HUES64 (cell line): ENCODE measurements around the gene C1orf232. TPM values are rescaled to one million over a fixed set of nuclear protein-coding genes. Genes with fewer than 3 reads are reported as not detected.

ENCODE experiments used
- H3K27ac ChIP-seq: 2 replicates; pipeline ENCODE4 v1.7.0; 2013; ENCODE audit warnings: low read depth, low read length, inconsistent platforms
- H3K27me3 ChIP-seq: 2 replicates; pipeline ENCODE4 v1.6.1; 2013; ENCODE audit warnings: mild to moderate bottlenecking, low read length; ENCODE audit not compliant: insufficient read depth
- H3K36me3 ChIP-seq: 2 replicates; pipeline ENCODE4 v1.6.1; 2013; ENCODE audit warnings: mild to moderate bottlenecking, low read length; ENCODE audit not compliant: insufficient read depth
- H3K4me1 ChIP-seq: 2 replicates; pipeline ENCODE4 v1.6.1; 2013; ENCODE audit warnings: mild to moderate bottlenecking, low read length, moderate library complexity; ENCODE audit not compliant: insufficient read depth
- H3K4me3 ChIP-seq: 2 replicates; pipeline ENCODE4 v1.5.1; 2013; ENCODE audit warnings: mild to moderate bottlenecking, low read length, moderate library complexity
- H3K9ac ChIP-seq: 2 replicates; pipeline ENCODE4 v1.6.1; 2013; ENCODE audit warnings: mild to moderate bottlenecking, low read depth, low read length
- H3K9me3 ChIP-seq: 2 replicates; pipeline ENCODE4 v1.6.1; 2013; ENCODE audit warnings: low read depth, low read length; ENCODE audit not compliant: insufficient read depth
- WGBS: fragments of 150-250, 120-280 bp; methylation state at CpG from one replicate; pipeline ENCODE4 v1.1.7; 2013; ENCODE audit warnings: missing lambda C conversion rate; 5-methylcytosine and 5-hydroxymethylcytosine counted together
- polyA plus RNA-seq, 2 experiments: library from polyadenylated mRNA; stranded (reverse); fragments of 50-300 nt; gene quantifications; one replicate each; pipeline ENCODE4 v1.2.3, GENCODE V29; 2013

C1orf232 gene
- not detected for polyA plus RNA-seq (2013, experiment 1 of 2)
- polyA plus RNA-seq (2013, experiment 2 of 2), result not detected

GRCh38 chr1:26168410-26169197 lies at the start of gene C1orf232:
Gene C1orf232, minus strand, starts transcription at chr1:26168963. Its CDS starts 464 bp downstream, at chr1:26168499.
- Histone ChIP-seq H3K9me3 (no peaks in the 10 kb centered on the region), H3K4me1 (peaks cover 23% of the 10 kb centered on the region), H3K9ac (peak within 1 kb of the TSS; percentile 83), H3K27me3 (peaks cover 31% of the 10 kb centered on the region), H3K36me3 (peaks cover 5% of the 10 kb centered on the region), H3K27ac (peak within 1 kb of the TSS; percentile 42; the same call in 1 of the 2 replicates), H3K4me3 (peak within 1 kb of the TSS; percentile 85)
- WGBS, result 77% methylated on average over 5 of the region's 5 CpGs

- no peaks in the 10 kb centered on the region for H3K9me3 ChIP-seq
- 56% methylated on average over 3 of the region's 3 CpGs for WGBS
- no peak overlapping the region for H3K27ac ChIP-seq
- H3K36me3 ChIP-seq, result no peaks in the 10 kb centered on the region
- no peak overlapping the region for H3K4me3 ChIP-seq
- H3K27me3 ChIP-seq, result peaks cover 10% of the 10 kb centered on the region
- no peak overlapping the region for H3K9ac ChIP-seq
- no peaks in the 10 kb centered on the region for H3K4me1 ChIP-seq
Observed at GRCh38 chr1:26215246-26215645, 46.5 kb upstream of the C1orf232 start.

GRCh38 chr1:26213335-26213905 lies 44.7 kb upstream of the C1orf232 start:
- Histone ChIP-seq H3K4me1 (no peaks in the 10 kb centered on the region), H3K36me3 (no peaks in the 10 kb centered on the region), H3K9me3 (no peaks in the 10 kb centered on the region), H3K27me3 (peaks cover 4% of the 10 kb centered on the region), H3K9ac (no peak overlapping the region), H3K27ac (no peak overlapping the region), H3K4me3 (no peak overlapping the region)
- 91% methylated on average over 6 of the region's 6 CpGs for WGBS

- Histone ChIP-seq H3K4me3 (no peak overlapping the region), H3K9ac (no peak overlapping the region), H3K27me3 (peaks cover 4% of the 10 kb centered on the region), H3K27ac (no peak overlapping the region), H3K4me1 (no peaks in the 10 kb centered on the region), H3K9me3 (no peaks in the 10 kb centered on the region), H3K36me3 (no peaks in the 10 kb centered on the region)
- WGBS, result 86% methylated on average over 4 of the region's 5 CpGs
Observed at GRCh38 chr1:26212726-26213125, 44.0 kb upstream of the C1orf232 start.

DNA sequence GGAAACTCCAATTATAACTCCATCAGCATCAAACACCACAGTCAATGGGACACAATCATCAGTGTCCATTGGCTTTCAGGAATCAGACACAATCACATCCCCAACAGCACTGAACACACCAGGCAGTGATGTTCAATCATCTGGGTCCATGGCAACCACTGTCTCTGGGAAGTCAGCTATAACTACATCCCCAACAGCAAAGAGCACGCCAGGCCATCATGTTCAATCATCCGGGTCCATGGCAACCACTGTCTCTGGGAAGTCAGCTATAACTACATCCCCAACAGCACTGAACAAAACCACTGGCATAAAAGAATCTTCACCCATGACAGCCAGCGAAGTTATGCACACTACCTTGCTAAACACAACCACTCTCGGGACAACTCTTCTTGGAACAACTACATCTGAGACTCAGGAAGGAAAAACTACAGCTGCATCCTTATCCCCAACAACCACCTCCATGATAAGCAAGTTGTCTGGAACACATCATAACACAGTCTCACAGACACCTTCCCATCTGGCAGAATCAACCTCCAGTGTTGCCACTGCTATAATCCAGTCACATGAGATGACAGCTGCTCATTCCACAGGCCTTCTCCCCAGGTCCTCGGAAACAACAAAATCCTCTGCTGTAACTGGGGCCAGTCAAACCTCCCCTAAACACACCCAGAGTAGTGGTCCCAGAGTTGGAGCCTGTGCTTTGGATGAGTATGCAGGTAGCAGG lies 41.5 kb upstream of the C1orf232 start:
- 86% methylated on average over 5 of the region's 5 CpGs for WGBS

DNA sequence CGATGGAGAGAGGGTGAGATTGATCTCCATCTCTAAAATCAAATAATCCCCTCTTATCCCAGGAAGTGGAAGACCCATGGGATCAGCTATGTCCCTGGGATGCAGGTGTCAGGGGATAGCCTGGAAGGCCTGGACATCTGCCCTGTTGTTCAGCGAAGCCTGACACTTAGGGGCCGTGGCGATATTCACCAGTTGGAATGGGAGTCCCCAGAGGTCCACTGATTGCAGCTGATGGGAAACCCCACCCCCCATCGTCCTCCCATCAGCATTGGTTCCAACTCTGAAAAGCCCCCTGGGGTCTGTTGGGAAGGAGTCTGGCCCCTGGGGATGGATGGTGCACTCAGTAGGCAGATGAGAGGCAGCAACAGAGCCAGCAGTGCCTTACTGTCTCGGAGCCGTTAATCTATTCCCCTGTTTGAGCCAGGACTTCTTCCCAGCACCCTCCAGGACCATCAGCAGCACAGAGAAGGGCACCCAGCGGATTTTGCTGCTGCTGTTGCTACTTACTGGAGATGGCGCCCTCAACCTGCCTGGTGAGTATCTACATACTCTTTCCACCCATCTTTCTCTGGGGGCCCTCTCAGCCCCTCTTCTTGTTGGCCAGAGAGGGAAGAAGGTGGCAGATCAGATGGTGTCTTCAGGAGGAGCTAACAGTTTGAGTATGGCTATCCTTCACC lies 35.0 kb upstream of the C1orf232 start:
- H3K9me3 ChIP-seq, result no peaks in the 10 kb centered on the region
- no peaks in the 10 kb centered on the region for H3K36me3 ChIP-seq
- peaks cover 3% of the 10 kb centered on the region; the same call in 1 of the 2 replicates for H3K27me3 ChIP-seq
- H3K4me1 ChIP-seq, result no peaks in the 10 kb centered on the region
- no peak overlapping the region for H3K4me3 ChIP-seq
- WGBS, result 71% methylated on average over 8 of the region's 9 CpGs
- H3K9ac ChIP-seq, result no peak overlapping the region
- no peak overlapping the region for H3K27ac ChIP-seq

More for the DNA sequence above, 41.5 kb upstream of the C1orf232 start:
- no peak overlapping the region for H3K27ac ChIP-seq
- H3K9ac ChIP-seq, result no peak overlapping the region
- no peak overlapping the region for H3K4me3 ChIP-seq
- no peaks in the 10 kb centered on the region for H3K4me1 ChIP-seq
- H3K36me3 ChIP-seq, result no peaks in the 10 kb centered on the region
- peaks cover 4% of the 10 kb centered on the region; the same call in 1 of the 2 replicates for H3K27me3 ChIP-seq
- no peaks in the 10 kb centered on the region for H3K9me3 ChIP-seq

- peak overlapping the region; percentile 49 for H3K4me3 ChIP-seq
- peaks cover 3% of the 10 kb centered on the region; the same call in 1 of the 2 replicates for H3K27me3 ChIP-seq
- H3K36me3 ChIP-seq, result no peaks in the 10 kb centered on the region
- WGBS, result 87% methylated on average over 5 of the region's 5 CpGs
- no peaks in the 10 kb centered on the region for H3K9me3 ChIP-seq
- no peak overlapping the region for H3K9ac ChIP-seq
- H3K4me1 ChIP-seq, result no peaks in the 10 kb centered on the region
- no peak overlapping the region for H3K27ac ChIP-seq
Observed at GRCh38 chr1:26200413-26200812, 31.6 kb upstream of the C1orf232 start.

GRCh38 chr1:26197813-26198212 lies 29.1 kb upstream of the C1orf232 start:
- Histone ChIP-seq H3K9me3 (no peaks in the 10 kb centered on the region), H3K4me1 (no peaks in the 10 kb centered on the region), H3K4me3 (no peak overlapping the region), H3K27ac (no peak overlapping the region), H3K36me3 (no peaks in the 10 kb centered on the region), H3K9ac (no peak overlapping the region), H3K27me3 (peaks cover under 1% of the 10 kb centered on the region; the same call in 1 of the 2 replicates)
- 83% methylated on average over 11 of the region's 11 CpGs for WGBS

GRCh38 chr1:26197301-26197700 lies 28.5 kb upstream of the C1orf232 start:
- Histone ChIP-seq H3K9ac (no peak overlapping the region), H3K4me1 (no peaks in the 10 kb centered on the region), H3K27ac (no peak overlapping the region), H3K4me3 (no peak overlapping the region), H3K27me3 (no peaks in the 10 kb centered on the region), H3K9me3 (no peaks in the 10 kb centered on the region), H3K36me3 (no peaks in the 10 kb centered on the region)
- WGBS, result 94% methylated on average over 3 of the region's 3 CpGs

DNA sequence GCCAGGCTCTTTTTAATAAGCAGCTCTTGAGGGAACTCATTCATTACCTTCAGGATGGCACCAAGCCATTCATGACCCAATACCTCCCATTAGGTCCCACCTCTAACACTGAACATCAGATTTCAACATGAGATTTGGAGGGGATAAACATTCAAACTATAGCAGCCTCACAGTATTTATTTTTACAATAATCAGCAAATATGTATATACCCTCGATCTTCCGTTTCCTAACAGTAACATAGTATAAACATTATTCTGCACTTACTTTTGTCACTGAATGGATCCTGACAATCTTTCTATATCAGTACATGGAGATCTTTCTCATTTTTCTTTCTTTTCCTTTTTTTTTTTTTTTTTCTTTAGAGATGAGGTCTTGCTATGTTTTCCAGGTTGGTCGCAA lies 27.0 kb upstream of the C1orf232 start:
- no peaks in the 10 kb centered on the region for H3K36me3 ChIP-seq
- WGBS, result 98% methylated on average over 3 of the region's 3 CpGs
- no peak overlapping the region for H3K27ac ChIP-seq
- no peaks in the 10 kb centered on the region for H3K9me3 ChIP-seq
- no peaks in the 10 kb centered on the region for H3K27me3 ChIP-seq
- H3K9ac ChIP-seq, result no peak overlapping the region
- H3K4me1 ChIP-seq, result peaks cover under 1% of the 10 kb centered on the region; the same call in 1 of the 2 replicates
- H3K4me3 ChIP-seq, result no peak overlapping the region
